HG03354 (cell line): ENCODE results near the gene CREB3L1.

Source experiments
- ATAC-seq: cut with Tn5 transposase; IDR thresholded peaks from one replicate; pipeline ENCODE4 v1.9.1; 2021; ENCODE audit warnings: mild to moderate bottlenecking; ENCODE audit not compliant: unreplicated experiment, poor library complexity, severe bottlenecking

The CREB3L1 gene

DNA sequence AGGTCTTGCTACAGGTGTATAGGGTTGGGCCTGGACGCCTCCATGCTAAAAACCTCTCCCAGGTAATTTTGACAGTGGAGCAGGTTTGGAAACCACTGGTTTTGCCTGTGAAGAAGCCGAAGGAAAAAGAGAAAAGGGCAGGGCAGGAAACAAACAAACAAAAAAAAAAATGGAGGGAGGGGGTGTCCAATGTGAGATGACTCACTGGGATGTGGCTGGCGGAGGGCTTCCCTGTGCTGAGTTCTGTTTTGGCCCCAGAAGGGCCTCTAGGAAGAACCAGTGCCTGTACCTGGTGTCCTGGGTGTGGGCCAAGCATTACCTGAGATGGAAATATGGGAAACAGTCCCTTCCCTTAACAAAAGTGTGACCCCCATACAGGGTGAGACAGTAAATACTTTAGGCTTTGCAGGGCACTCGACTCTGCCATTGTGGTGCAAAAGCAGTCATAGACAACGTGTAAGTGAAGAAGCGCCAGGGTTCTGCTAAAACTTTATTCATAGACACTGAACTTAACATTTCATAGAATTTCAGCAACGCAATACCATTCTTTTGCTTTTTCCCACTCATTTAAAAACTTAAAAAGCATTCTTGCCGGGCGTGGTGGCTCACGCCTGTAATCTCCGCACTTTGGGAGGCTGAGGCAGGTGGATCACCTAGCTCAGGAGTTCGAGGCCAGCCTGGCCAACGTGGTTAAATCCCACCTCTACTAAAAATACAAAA is 60.3 kb downstream of the CREB3L1 start:
- ATAC-seq: no peak

DNA sequence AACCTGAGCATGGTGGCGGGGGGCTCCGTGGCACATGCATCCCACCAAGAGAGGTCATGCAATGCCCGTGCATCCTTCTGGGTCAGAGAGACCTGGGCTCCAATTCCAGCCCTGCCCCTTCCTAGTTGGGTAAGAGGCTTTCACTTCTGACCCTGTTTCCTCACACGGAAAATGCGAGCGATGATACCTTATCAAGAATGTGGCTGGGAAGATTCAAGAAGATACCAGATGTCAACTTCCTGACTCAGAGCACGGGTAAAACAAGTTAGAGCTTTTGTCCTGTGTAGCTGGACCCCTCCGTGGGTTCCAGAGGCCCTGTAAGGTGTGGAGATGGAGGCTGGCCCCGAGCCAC is 61.1 kb downstream of the CREB3L1 start:
- ATAC-seq: no peak

DNA sequence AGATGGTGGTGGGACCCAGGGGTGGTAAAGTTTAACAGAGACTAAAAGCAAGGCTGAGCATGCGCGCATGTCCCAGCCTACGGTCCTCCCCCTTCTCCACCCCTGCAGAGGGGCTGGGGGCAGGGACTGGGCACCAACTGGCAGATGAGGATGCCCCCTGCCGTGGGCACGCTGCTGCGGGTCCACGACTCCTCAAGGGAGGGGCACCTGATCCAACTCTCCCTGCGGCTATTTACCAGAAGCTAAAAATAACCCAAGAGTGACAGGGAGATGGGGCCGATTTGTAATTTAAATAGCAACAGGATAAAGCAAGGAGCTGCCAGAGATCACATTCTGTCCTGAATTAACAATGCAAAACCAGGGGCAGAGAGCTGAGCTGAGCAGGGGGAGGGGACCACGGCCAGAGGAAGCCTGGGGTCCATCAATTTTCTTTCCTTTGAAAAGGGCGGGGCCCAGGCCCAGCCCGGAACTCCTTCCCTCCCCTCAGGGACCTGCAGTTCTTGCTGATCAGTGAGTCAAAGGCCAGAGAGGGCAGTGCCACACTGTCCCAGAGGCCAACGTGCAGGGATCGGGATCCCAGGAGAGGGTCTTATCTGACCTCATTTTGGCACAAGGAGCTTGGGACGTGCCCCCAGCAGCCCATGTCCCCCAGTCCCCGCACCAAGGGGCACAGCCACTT is 61.7 kb downstream of the CREB3L1 start:
- ATAC-seq: no peak

DNA sequence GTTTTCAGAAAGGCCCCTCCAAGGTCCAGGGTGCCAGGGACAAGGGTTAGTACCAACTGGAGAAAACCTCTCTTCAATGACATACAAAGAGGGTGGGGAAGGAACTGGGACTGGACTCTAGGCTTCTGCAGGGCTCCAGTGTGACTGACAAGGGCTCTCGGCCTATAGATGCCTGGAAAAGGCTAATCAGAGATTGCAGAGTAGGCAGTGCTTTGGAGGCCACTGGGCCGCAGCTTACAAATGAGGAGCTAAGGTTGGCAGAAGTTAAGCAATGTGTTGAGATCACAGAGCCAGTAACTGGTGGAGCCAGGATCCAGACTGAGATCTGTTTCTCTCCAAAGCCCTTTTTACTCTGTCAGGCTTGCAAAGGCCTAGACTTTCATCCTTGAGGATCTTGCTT is 62.4 kb downstream of the CREB3L1 start:
- ATAC-seq: no peak

DNA sequence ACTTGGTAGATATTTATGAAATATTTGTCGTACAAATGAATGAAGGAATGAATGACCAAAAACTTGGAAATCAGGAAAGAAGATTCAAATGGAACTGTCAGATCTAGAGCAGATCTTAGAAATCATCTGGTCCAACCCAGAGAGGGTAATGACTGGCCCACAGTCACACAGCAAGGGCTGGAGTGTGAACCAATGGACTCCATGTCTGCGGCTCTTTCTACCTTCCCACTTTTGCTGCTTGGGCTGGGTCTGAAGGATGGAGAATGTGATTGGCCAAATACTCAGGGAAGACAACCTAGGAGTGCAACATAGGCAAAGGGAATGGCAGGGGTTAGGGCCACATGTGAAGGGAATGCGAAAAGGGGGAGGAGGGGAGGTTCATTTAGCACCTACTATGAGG is 64.0 kb downstream of the CREB3L1 start:
- no peak for ATAC-seq

DNA sequence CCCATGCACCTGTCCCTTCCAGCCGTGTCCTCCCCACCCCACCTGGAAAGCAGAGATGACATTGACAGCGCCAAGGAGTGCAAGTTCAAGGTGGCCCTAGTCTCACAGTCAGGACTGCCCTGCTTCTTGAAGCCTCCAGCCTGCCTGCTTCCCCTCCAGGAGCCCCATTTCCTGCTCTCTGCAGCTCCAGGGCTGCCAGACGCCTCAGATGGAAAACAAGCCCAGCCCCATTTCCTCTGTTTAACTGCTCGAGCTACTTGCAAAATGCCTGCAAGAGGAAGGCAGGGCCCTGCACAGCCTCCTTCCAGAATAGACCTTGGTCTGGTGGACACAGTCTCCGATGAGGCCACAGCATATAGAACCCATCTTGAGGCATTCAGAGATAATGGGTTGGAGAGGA is 64.8 kb downstream of the CREB3L1 start:
- ATAC-seq: no peak

DNA sequence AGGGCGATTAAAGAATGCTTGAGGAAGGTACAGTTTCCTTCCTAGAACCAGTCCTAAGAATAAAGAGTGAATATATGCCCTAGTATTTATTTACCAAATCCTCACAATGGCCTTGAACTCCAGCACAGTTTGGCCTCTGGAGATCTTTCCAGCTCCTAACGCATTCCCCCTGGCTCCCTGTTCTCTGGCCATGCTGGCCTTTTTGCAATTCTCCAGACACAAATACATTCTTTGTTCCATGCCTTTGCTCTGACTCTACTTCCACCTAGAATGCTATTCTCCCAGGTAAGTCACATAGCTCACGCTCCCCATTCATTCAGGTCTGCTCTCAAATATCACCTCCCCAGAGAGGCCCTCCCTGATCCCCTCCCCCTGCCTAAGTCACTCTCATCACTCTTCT is 66.1 kb downstream of the CREB3L1 start:
- no peak for ATAC-seq

DNA sequence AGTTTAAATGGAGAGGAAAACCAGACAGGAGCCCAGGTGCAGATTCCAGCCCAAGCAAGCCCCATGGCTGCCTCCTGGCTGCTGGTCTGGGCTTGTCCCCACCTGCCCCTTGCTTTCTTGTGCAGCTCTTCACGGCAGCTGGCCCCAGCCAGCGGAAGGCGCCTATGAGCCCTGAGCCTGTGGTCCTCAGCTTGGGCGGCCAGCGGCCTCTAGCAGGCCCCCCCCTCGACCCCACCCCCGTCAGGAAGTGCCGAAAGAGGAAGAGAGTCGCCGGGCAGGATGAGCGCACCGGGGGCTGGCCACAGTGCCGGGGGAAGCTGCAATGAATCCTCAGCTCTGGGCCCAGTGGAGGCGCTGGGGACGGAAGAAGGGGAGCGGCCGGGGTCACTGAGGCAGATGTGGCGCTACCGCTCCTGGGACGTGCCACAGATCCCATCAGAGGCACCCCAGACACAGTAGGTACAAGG is 67.7 kb downstream of the CREB3L1 start:
- no peak for ATAC-seq

DNA sequence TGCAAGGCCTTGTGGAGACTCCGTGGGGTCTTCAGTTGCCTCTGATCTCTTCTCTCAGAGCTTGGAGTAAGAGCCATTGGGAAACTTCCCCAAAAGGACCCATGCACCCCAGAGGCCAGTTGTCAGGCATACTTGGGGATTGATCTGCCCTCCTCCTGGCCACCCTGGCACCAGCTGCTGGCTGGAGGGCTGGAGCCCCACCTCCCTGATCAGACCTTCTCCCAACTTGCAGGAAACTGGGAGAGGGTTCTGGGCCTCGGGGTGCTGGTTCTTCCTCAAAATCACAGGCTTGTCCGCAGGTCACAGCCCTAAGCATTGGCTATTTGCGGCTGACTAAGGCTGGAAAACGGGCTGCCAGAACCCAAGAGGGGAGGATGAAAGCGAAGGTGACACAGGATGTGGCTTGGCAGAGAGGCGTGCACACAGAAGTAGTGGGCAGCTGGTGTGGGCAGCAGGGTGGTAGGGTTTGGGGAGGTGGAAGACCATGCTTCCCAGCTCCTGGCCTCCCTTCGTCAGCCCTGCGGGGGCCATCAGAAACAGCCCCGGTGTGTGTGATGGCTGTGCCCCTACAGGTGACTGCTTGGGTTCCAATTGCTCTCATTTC is 68.5 kb downstream of the CREB3L1 start:
- ATAC-seq: no peak

DNA sequence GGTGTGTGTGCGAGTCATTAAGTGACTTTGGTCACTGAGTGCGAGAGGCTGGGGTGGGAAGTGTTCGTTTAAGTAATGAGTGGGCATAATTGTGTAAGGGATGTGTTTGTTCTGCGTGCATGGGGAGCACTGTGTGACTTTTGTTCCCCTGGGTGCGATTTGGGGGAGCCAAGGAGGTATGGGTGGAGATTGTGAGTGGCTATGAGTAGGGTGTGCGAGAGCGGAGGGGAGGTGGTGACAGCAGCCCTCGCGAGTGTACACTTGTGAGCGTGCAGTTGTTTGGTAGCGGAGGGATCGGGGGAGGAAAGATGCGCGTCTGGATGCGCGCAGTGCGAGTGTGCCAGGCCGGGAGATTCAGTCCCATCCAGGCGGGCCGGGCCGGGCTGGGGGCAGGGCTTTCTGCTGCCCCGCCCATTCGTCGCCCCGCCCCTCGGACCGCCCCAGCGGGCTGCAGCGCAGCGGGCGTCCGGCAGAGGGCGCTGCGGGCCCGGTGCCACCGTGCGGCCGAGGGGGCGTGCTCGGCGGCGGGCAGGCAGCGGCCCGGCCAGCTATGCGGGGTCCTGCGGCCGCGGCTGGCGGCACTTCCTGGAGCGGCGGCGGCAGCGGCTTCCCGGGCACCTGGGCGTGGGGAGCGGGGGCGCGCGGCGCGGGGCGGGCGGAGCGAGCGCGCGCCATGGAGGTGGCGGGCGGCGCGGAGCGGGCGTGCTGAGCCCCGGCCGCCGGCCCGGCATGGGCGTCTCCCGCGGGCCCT is 69.6 kb downstream of the CREB3L1 start, which contains the start of gene DGKZ:
DGKZ (plus strand) TSS at position 578 of the 751 bp plus-strand sequence. CDS start 197 bp downstream, outside the sequence.
- peak; percentile 68 for ATAC-seq

DNA sequence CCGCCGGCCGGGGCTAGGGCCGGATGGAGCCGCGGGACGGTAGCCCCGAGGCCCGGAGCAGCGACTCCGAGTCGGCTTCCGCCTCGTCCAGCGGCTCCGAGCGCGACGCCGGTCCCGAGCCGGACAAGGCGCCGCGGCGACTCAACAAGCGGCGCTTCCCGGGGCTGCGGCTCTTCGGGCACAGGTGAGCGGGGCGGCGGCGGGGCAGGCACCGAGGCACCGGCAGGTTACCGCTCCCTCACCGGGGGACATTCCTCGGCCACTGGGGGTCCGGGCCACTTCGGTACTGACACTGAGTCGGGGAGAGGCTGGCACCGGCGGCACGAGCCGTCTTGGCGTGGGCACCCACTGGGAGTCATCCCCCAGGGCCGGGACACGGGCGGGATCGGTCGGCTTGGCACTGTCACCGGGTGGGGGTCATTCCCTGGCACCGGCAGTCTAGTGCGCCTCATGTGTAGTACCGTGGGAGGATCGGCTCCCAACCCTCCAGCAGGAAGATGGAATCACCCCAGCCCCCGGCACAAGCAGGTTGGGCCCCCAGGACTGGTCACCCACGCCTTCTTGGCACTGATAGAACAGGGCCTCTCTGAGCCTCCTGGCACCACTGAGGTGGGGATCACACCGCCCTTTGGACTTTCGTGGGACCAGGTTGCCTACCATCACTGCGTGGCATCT is 70.3 kb downstream of the CREB3L1 start:
- ATAC-seq: no peak

DNA sequence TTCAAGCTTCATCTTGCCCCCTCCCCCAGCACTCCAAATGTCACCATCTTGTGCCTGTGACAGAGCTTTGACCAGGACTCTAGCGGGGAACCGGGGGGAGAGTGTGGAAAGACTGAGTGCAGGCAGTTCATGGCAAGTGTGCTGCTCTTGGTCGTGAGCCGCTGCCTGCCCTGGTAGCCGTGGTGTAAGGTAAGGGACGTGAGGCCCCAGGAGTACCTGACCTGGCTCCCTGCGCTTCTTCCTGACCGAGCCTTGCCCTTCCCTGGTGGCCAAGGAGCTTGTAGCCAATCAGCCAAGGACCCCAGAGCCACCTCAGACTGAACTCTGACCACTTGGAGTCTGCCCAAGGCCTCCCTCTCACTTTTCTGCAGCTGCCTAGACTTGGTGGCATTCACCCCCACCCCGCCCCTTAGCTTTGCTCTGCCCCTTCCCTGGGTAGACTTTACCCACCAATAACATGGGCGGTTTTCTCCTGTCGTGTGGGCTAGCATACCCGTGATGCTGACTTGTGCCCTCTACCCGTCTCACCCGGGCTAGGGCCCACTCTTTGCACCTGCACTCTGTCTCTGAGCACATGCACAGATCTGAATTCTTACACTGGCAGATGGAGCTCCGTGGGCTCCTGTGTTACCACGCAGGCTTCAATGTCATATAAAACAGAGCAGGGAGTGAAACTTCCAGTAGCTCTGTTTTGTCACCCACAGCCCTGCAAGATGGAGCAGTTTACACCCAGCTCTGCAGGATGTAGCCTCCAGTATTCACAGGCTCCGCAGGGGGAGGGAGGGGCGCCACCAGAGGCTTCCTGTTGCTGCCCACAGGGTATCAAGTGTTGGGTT is 71.3 kb downstream of the CREB3L1 start:
- no peak for ATAC-seq

DNA sequence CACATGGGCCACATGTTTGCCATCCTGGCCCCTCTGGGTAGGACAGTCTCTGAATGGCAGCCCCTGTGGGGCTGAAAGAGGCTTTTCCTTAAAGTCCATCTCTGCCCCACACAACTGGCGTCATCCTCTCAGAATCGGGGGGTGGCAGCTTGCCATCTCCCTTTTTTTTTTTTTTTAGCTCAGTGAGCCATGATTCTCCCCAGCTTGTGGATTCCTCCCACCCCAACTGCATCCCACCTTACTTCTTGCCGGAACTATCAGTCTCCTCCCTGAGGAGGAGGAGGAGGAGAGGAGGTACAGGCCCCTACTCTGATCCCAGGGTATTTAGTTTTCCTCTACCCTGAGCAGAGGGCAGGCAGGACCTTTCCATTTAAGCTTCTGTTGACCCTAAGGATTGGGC is 73.2 kb downstream of the CREB3L1 start:
- ATAC-seq: no peak

DNA sequence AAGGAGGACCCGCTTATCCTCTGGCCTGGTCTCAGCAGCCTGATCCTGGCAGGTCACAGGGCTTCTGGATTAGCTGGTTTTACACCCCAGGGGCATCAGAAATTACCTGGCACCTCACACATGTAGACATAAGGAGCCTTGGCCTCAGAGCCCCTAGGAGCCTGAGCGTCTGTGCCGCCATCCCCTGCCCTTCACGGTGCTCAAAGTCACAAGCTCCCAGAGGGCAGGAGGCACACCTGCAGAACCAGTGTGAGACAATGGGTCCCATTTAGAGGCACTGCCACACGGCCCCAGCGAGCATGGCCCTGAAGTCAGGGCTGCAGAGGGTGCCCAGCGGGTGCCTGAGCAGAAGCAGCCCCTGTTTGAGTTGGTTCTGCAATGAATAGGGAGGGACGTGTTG is 73.7 kb downstream of the CREB3L1 start:
- ATAC-seq: no peak

DNA sequence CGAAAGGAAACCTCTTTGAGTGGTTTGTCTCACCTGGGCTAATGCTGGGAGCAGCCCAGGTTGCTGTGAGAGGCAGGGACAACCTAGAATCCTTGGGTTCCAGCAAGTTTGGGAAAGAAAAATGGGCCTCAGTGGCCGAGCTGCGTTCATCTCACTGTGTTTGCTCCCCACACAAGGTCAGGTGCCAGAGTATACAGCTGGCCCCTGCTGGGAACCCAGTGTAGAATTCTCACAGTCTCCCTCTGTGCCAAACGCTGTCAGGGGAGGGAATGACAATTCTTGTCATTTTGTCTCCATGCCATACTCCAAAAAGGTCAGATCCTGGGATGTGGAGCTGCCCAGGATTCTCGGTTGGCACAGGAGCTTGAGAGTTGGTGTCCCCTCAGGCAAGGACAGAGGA is 74.1 kb downstream of the CREB3L1 start:
- no peak for ATAC-seq

DNA sequence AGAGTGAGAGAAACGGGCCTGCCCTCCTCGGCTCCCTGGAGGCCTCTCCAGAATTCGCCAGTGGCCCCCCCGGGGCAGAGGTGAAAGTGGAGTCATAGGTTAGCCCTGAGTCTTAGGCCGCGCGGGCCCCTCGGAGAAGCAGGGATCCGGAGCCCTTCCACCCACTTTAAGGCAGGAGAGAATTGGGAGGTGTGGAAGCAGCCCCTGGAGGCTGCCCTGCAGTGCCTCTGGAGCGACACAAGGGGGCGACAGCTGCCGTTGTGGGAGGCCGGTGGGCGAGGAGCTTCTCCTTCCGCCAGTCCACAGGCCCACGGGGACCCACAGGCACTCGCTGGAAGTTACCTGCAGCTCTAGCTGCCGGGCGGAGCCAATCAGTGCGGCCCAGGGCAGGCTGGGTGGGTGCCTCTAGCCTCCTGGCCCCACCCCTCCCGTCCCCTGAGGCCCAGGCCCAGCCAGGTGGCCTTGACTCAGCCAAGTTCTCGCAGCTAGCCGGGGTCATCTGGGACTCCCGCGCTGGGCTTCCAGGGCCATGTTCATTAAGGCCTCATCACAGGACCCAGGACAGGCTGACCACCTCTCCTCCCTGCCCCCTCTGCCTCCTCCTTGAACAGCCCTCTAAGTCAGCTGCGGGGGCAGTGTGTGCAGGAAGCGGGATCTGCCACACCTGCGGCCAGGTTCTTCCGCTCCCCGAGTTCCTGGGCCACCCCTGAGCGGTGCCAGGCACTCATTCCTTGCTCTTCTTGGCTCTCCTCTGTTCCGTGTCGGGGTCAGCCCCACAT is 74.8 kb downstream of the CREB3L1 start:
- no peak for ATAC-seq

DNA sequence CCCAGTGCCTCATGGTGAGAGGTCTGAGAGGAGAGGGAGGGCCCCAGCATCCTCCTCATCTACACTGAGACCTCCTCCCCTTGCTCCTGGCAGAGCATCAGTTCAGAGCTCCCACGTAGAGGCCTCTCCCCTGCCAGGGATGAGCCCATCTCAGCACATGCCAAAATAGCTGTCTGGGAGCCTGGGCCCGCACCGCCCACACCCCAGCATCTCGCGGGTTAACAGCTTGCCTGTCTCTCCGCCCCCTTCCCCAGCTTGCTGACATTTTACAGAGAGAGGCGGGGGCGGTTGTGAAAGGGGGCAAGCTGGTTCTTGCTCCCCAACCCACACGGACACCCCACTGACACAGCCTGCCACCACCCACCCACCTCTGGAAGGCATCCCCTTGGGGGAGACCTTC is 76.2 kb downstream of the CREB3L1 start:
- ATAC-seq: no peak

DNA sequence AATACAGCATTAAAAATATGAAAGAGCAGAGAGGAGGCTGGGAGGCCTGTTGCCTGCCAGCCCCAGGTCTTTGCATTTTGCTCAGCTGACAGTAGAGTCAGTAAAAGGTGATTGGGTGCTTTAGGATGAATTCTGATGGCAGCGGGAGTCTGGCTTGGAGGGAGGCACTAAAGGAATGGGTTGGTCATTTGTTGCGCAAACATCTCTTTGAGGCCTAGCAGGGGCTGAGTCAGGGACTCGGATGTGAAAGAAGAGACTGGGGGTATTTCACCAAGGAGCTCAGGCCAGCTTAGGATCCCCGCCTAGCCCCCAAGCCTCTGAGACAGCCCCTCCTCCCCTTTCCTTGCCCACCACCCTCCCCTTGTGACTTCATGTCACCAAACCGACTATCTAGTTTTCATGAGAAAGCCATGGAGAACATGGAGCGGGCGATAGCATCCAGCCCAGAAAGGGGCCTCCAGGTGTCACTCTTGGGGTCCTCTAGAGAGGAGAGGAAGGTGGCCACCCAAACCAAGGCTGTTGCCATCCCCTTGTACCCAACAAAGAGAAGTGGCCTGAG is 79.5 kb downstream of the CREB3L1 start:
- ATAC-seq: no peak
